ENCODE measurements around the gene ABHD11.
"Not testable (repeated sequence)": the region's sequence is repeated elsewhere in the genome, so short reads cannot be mapped to it uniquely, and the experiment has no call there.

The ABHD11 gene

GRCh38 chr7:73718905-73719805 lies 19.4 kb downstream of the ABHD11 start, which contains the start of gene STX1A:
STX1A (minus strand) TSS chr7:73719669; CDS start chr7:73719631, 38 bp downstream.
- DNase-seq = peak; percentile 85

GRCh38 chr7:73718438-73718881 lies 20.1 kb downstream of the ABHD11 start:
- no peak for DNase-seq

- DNase-seq = peak; percentile 87
Measured at GRCh38 chr7:73717991-73718405, 20.6 kb downstream of the ABHD11 start.

- DNase-seq = no peak
Measured at GRCh38 chr7:73717025-73717807, 21.4 kb downstream of the ABHD11 start.

- DNase-seq = no peak
Measured at GRCh38 chr7:73716318-73716890, 22.2 kb downstream of the ABHD11 start.

- DNase-seq = peak; percentile 85
Measured at GRCh38 chr7:73715648-73716317, 22.8 kb downstream of the ABHD11 start.

- DNase-seq = not testable (repeated sequence)
Measured at GRCh38 chr7:73713319-73713718, 25.3 kb downstream of the ABHD11 start.

- no peak for DNase-seq
Measured at GRCh38 chr7:73712773-73713172, 25.8 kb downstream of the ABHD11 start.

- DNase-seq = no peak
Measured at GRCh38 chr7:73708961-73709549, 29.5 kb downstream of the ABHD11 start.

GRCh38 chr7:73707045-73707631 lies 31.5 kb downstream of the ABHD11 start:
- DNase-seq = peak; percentile 47

- peak; percentile 69 for DNase-seq
Measured at GRCh38 chr7:73706126-73707044, 32.2 kb downstream of the ABHD11 start.

- DNase-seq = no peak
Measured at GRCh38 chr7:73705551-73705920, 33.1 kb downstream of the ABHD11 start.

GRCh38 chr7:73704640-73705550 lies 33.7 kb downstream of the ABHD11 start:
- no peak for DNase-seq

GRCh38 chr7:73703757-73704639 lies 34.6 kb downstream of the ABHD11 start:
- peak; percentile 40 for DNase-seq

- no peak for DNase-seq
Measured at GRCh38 chr7:73703225-73703624, 35.4 kb downstream of the ABHD11 start.

- no peak for DNase-seq
Measured at GRCh38 chr7:73702665-73703064, 35.9 kb downstream of the ABHD11 start.

GRCh38 chr7:73702226-73702625 lies 36.4 kb downstream of the ABHD11 start:
- no peak for DNase-seq

- DNase-seq = peak; percentile 36
Measured at GRCh38 chr7:73701357-73701995, 37.1 kb downstream of the ABHD11 start.
